Activated gamma-delta T cell treated with Interleukin-2 at 50 U/mL for 16 hours (primary cell): ENCODE data around the gene SLC2A6.
A peak's percentile ranks its signal among the peaks of the same experiment; 100 is the strongest.

ENCODE experiments used
- DNase-seq: peaks from one replicate; pipeline ENCODE4 v3.0.0-alpha.2; 2020

The SLC2A6 gene

GRCh38 chr9:133430244-133430643 lies 48.7 kb downstream of the SLC2A6 start:
- no peak for DNase-seq

GRCh38 chr9:133429641-133430161 lies 49.2 kb downstream of the SLC2A6 start:
- DNase-seq = peak; percentile 19

GRCh38 chr9:133429214-133429613 lies 49.7 kb downstream of the SLC2A6 start:
- DNase-seq = no peak

- DNase-seq = no peak
Observed at GRCh38 chr9:133428617-133429101, 50.2 kb downstream of the SLC2A6 start.

- no peak for DNase-seq
Observed at GRCh38 chr9:133427658-133428348, 51.1 kb downstream of the SLC2A6 start.

- no peak for DNase-seq
Observed at GRCh38 chr9:133426011-133426410, 52.9 kb downstream of the SLC2A6 start.

- DNase-seq = no peak
Observed at GRCh38 chr9:133425049-133425632, 53.8 kb downstream of the SLC2A6 start.

GRCh38 chr9:133424187-133424586 lies 54.7 kb downstream of the SLC2A6 start:
- DNase-seq = no peak

- DNase-seq = no peak
Observed at GRCh38 chr9:133423216-133423615, 55.7 kb downstream of the SLC2A6 start.

- no peak for DNase-seq
Observed at GRCh38 chr9:133421615-133422542, 57.0 kb downstream of the SLC2A6 start, which contains the start of gene ADAMTS13. Gene ADAMTS13 (plus strand): TSS chr9:133422367. CDS start chr9:133422444, 77 bp downstream.
